ENCODE results near the gene KLK6.
"Not testable (repeated sequence)": the region's sequence is repeated elsewhere in the genome, so short reads cannot be mapped to it uniquely, and the experiment has no call there.

The KLK6 gene

DNA sequence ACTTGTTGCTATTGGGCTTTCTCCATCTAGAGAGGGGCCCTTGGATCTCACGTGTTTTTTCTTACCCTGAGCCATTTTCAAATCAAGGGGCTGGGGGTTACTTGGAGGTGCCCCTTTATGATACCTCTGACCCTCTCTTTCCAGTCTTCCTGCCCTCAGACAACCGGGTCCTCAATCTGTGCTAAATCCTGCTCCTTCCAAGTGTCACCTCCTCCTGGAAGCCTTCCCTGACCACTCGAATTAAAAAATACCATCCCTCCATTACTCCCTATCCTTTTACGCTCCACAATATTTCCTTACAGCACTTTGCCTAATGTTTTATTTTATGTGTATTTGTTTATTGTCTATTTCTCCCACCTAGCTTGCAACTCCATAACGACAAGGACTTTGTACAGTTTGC, 28.7 kb upstream of the KLK6 start:
- no peak for TF ChIP-seq SPI1 (IDR thresholded peaks at IDR 0.05; ENCODE audit: low read depth, low read length)
- TF ChIP-seq POU2F2 (IDR thresholded peaks at IDR 0.05; ENCODE audit: low read depth, low read length): no peak
- no peak for TF ChIP-seq PAX5 (IDR thresholded peaks at IDR 0.05; ENCODE audit: insufficient read depth, low read length, severe bottlenecking)
- TF ChIP-seq TAF1 (IDR thresholded peaks at IDR 0.05; ENCODE audit: low read depth, low read length): no peak
- no peak for TF ChIP-seq POLR2AphosphoS5 (IDR thresholded peaks at IDR 0.05; ENCODE audit: low read depth, low read length)
- TF ChIP-seq POLR2A (IDR thresholded peaks at IDR 0.05; ENCODE audit: low read depth, low read length): no peak
- no peak for DNase-seq (ENCODE audit: insufficient read length, low spot score)
- FAIRE-seq: no peak

GRCh38 chr19:50994129-50994528, 24.7 kb upstream of the KLK6 start:
- DNase-seq (ENCODE audit: insufficient read length, low spot score) (no peak), FAIRE-seq (no peak)
- TF ChIP-seq PAX5 (IDR thresholded peaks at IDR 0.05; ENCODE audit: insufficient read depth, low read length, severe bottlenecking): no peak

GRCh38 chr19:50992666-50993035, 23.3 kb upstream of the KLK6 start:
- DNase-seq (ENCODE audit: insufficient read length, low spot score) (no peak), FAIRE-seq (no peak)
- TF ChIP-seq POU2F2 (IDR thresholded peaks at IDR 0.05; ENCODE audit: low read depth, low read length): no peak
- TF ChIP-seq POLR2AphosphoS5 (IDR thresholded peaks at IDR 0.05; ENCODE audit: low read depth, low read length): no peak
- no peak for TF ChIP-seq POLR2A (IDR thresholded peaks at IDR 0.05; ENCODE audit: low read depth, low read length)
- no peak for TF ChIP-seq TAF1 (IDR thresholded peaks at IDR 0.05; ENCODE audit: low read depth, low read length)
- TF ChIP-seq SPI1 (IDR thresholded peaks at IDR 0.05; ENCODE audit: low read depth, low read length): no peak
- no peak for TF ChIP-seq PAX5 (IDR thresholded peaks at IDR 0.05; ENCODE audit: insufficient read depth, low read length, severe bottlenecking)

- not testable (repeated sequence) for DNase-seq (ENCODE audit: insufficient read length, low spot score); FAIRE-seq
Measured at GRCh38 chr19:50984416-50984815, 15.0 kb upstream of the KLK6 start.

- TF ChIP-seq POLR2A (IDR thresholded peaks at IDR 0.05; ENCODE audit: low read depth, low read length) (no peak), PAX5 (IDR thresholded peaks at IDR 0.05; ENCODE audit: insufficient read depth, low read length, severe bottlenecking) (no peak), SPI1 (IDR thresholded peaks at IDR 0.05; ENCODE audit: low read depth, low read length) (no peak), POLR2AphosphoS5 (IDR thresholded peaks at IDR 0.05; ENCODE audit: low read depth, low read length) (no peak), TAF1 (IDR thresholded peaks at IDR 0.05; ENCODE audit: low read depth, low read length) (no peak), POU2F2 (IDR thresholded peaks at IDR 0.05; ENCODE audit: low read depth, low read length) (no peak)
- no peak for DNase-seq (ENCODE audit: insufficient read length, low spot score)
- FAIRE-seq: no peak
Measured at GRCh38 chr19:50983625-50984292, 14.4 kb upstream of the KLK6 start, which contains the start of gene KLK7. KLK7 (minus strand) TSS chr19:50983917; CDS start chr19:50982399, 1,518 bp downstream.

DNA sequence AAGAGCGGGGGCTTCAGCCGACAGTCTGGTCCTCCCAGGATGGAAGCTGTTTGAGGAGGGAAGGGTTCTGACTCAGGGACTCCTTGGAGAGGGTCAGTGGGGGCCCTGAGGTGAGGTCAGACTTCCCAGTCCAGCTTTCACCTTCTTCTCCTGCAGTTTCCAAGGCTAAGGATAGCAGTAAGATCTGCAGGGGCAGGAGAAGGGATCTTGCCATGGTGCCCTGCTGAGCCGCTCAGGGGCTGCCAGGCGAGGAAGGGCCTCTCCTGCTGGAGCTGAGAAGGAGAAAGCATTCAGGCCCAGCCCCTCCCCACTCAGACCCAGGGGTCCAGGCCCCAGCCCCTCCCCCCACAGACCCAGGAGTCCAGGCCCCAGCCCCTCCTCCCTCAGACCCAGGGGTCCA, 12.8 kb upstream of the KLK6 start:
- DNase-seq (ENCODE audit: insufficient read length, low spot score): no peak
- FAIRE-seq: no peak
- no peak for TF ChIP-seq PAX5 (IDR thresholded peaks at IDR 0.05; ENCODE audit: insufficient read depth, low read length, severe bottlenecking)
- no peak for TF ChIP-seq POLR2AphosphoS5 (IDR thresholded peaks at IDR 0.05; ENCODE audit: low read depth, low read length)
- TF ChIP-seq POU2F2 (IDR thresholded peaks at IDR 0.05; ENCODE audit: low read depth, low read length): no peak
- no peak for TF ChIP-seq POLR2A (IDR thresholded peaks at IDR 0.05; ENCODE audit: low read depth, low read length)
- no peak for TF ChIP-seq TAF1 (IDR thresholded peaks at IDR 0.05; ENCODE audit: low read depth, low read length)
- TF ChIP-seq SPI1 (IDR thresholded peaks at IDR 0.05; ENCODE audit: low read depth, low read length): no peak

- DNase-seq (ENCODE audit: insufficient read length, low spot score): no peak
- no peak for TF ChIP-seq POLR2A (IDR thresholded peaks at IDR 0.05; ENCODE audit: low read depth, low read length)
- no peak for TF ChIP-seq SPI1 (IDR thresholded peaks at IDR 0.05; ENCODE audit: low read depth, low read length)
- no peak for TF ChIP-seq POU2F2 (IDR thresholded peaks at IDR 0.05; ENCODE audit: low read depth, low read length)
- TF ChIP-seq TAF1 (IDR thresholded peaks at IDR 0.05; ENCODE audit: low read depth, low read length): no peak
- no peak for TF ChIP-seq POLR2AphosphoS5 (IDR thresholded peaks at IDR 0.05; ENCODE audit: low read depth, low read length)
- no peak for TF ChIP-seq PAX5 (IDR thresholded peaks at IDR 0.05; ENCODE audit: insufficient read depth, low read length, severe bottlenecking)
- no peak for FAIRE-seq
Measured at GRCh38 chr19:50981587-50982146, 12.3 kb upstream of the KLK6 start.

DNA sequence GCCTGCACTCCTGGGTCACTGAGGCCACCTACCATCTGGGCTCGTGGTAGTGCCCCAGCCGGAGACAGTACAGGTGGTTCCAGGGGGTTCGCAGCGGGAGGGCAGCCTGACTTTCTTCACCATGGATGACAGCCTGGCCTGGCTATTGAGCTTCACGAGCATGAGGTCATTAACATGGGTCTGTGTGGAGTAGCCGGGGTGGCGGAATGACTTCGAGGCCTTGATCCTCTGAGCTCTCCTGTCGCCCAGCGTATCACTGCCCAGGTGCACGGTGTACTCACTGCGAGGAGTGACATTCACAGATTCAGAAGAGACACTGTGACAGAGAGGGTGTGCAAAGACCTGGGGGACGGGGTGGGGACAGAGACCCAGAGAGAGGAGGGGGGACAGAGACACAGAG, 10.8 kb upstream of the KLK6 start:
- DNase-seq (ENCODE audit: insufficient read length, low spot score) (no peak), FAIRE-seq (no peak)
- TF ChIP-seq POU2F2 (IDR thresholded peaks at IDR 0.05; ENCODE audit: low read depth, low read length) (no peak), SPI1 (IDR thresholded peaks at IDR 0.05; ENCODE audit: low read depth, low read length) (no peak), POLR2AphosphoS5 (IDR thresholded peaks at IDR 0.05; ENCODE audit: low read depth, low read length) (no peak), PAX5 (IDR thresholded peaks at IDR 0.05; ENCODE audit: insufficient read depth, low read length, severe bottlenecking) (no peak), POLR2A (IDR thresholded peaks at IDR 0.05; ENCODE audit: low read depth, low read length) (no peak), TAF1 (IDR thresholded peaks at IDR 0.05; ENCODE audit: low read depth, low read length) (no peak)

- DNase-seq (ENCODE audit: insufficient read length, low spot score) (no peak), FAIRE-seq (no peak)
- TF ChIP-seq SPI1 (IDR thresholded peaks at IDR 0.05; ENCODE audit: low read depth, low read length) (no peak), PAX5 (IDR thresholded peaks at IDR 0.05; ENCODE audit: insufficient read depth, low read length, severe bottlenecking) (no peak), POU2F2 (IDR thresholded peaks at IDR 0.05; ENCODE audit: low read depth, low read length) (no peak), TAF1 (IDR thresholded peaks at IDR 0.05; ENCODE audit: low read depth, low read length) (no peak), POLR2A (IDR thresholded peaks at IDR 0.05; ENCODE audit: low read depth, low read length) (no peak), POLR2AphosphoS5 (IDR thresholded peaks at IDR 0.05; ENCODE audit: low read depth, low read length) (no peak)
Measured at GRCh38 chr19:50979758-50980157, 10.4 kb upstream of the KLK6 start.

- no peak for TF ChIP-seq POLR2AphosphoS5 (IDR thresholded peaks at IDR 0.05; ENCODE audit: low read depth, low read length)
- TF ChIP-seq PAX5 (IDR thresholded peaks at IDR 0.05; ENCODE audit: insufficient read depth, low read length, severe bottlenecking): no peak
- no peak for TF ChIP-seq POU2F2 (IDR thresholded peaks at IDR 0.05; ENCODE audit: low read depth, low read length)
- no peak for TF ChIP-seq SPI1 (IDR thresholded peaks at IDR 0.05; ENCODE audit: low read depth, low read length)
- TF ChIP-seq TAF1 (IDR thresholded peaks at IDR 0.05; ENCODE audit: low read depth, low read length): no peak
- TF ChIP-seq POLR2A (IDR thresholded peaks at IDR 0.05; ENCODE audit: low read depth, low read length): no peak
- DNase-seq (ENCODE audit: insufficient read length, low spot score) (no peak), FAIRE-seq (no peak)
Measured at GRCh38 chr19:50978772-50979390, 9.5 kb upstream of the KLK6 start.
